ENCODE results near the gene CLDN24. TPM values are rescaled to one million over a fixed set of nuclear protein-coding genes. Genes with fewer than 3 reads are reported as not detected.

The CLDN24 gene
- total and polyA plus RNA-seq, 4 donors: 0.08 TPM; not detected in 3

- WGBS, 2 donors: 95 to 96% methylated on average over 15 of the region's 15 CpGs
- no peak for DNase-seq
- no peak for TF ChIP-seq CTCF (IDR thresholded peaks at IDR 0.05; ENCODE audit: control extremely low read depth, extremely low read depth)
- no peak for ATAC-seq (ENCODE audit: insufficient read depth, low FRiP score)
- H3K4me3 ChIP-seq: no peak overlapping the region
- H3K9ac ChIP-seq (ENCODE audit: insufficient read depth in 1 of 2, low read length in 2 of 2): no peak overlapping the region
- no peak overlapping the region for H3K27ac ChIP-seq (ENCODE audit: low read depth in 1 of 2, low read length in 1 of 2)
- H3K4me1 ChIP-seq (ENCODE audit: control insufficient read depth in 5 of 5, insufficient read depth in 5 of 5, low read length in 5 of 5): no peaks in the 10 kb centered on the region
- H3K27me3 ChIP-seq (ENCODE audit: control insufficient read depth in 3 of 3, insufficient read depth in 3 of 3, low read length in 2 of 3): no peaks in the 10 kb centered on the region
- H3K36me3 ChIP-seq (ENCODE audit: control insufficient read depth in 4 of 4, insufficient read depth in 4 of 4, low read length in 4 of 4): peaks cover 9 to 27% (median 18%) of the 10 kb centered on the region in 4 donors
- H3K9me3 ChIP-seq (ENCODE audit: control insufficient read depth in 4 of 4, insufficient read depth in 3 of 4, low read length in 3 of 4): no peaks in the 10 kb centered on the region
Observed at GRCh38 chr4:183314336-183314735, 7.9 kb downstream of the CLDN24 start.

GRCh38 chr4:183312841-183313240 lies 9.4 kb downstream of the CLDN24 start:
- no peak for DNase-seq
- Histone ChIP-seq H3K4me3 (no peak overlapping the region), H3K4me1 (ENCODE audit: control insufficient read depth in 5 of 5, insufficient read depth in 5 of 5, low read length in 5 of 5) (no peaks in the 10 kb centered on the region), H3K9ac (ENCODE audit: insufficient read depth in 1 of 2, low read length in 2 of 2) (no peak overlapping the region), H3K27me3 (ENCODE audit: control insufficient read depth in 3 of 3, insufficient read depth in 3 of 3, low read length in 2 of 3) (no peaks in the 10 kb centered on the region), H3K27ac (ENCODE audit: low read depth in 1 of 2, low read length in 1 of 2) (no peak overlapping the region), H3K36me3 (ENCODE audit: control insufficient read depth in 4 of 4, insufficient read depth in 4 of 4, low read length in 4 of 4) (peaks cover 9 to 24% (median 18%) of the 10 kb centered on the region in 4 donors), H3K9me3 (ENCODE audit: control insufficient read depth in 4 of 4, insufficient read depth in 3 of 4, low read length in 3 of 4) (no peaks in the 10 kb centered on the region)
- 85 to 92% methylated on average over 5 of the region's 5 CpGs for WGBS, 2 donors
- no peak for TF ChIP-seq CTCF (IDR thresholded peaks at IDR 0.05; ENCODE audit: control extremely low read depth, extremely low read depth)
- ATAC-seq (ENCODE audit: insufficient read depth, low FRiP score): no peak

GRCh38 chr4:183306811-183307210 lies 15.4 kb downstream of the CLDN24 start:
- ATAC-seq (ENCODE audit: insufficient read depth, low FRiP score) (no peak), DNase-seq (no peak)
- Histone ChIP-seq H3K9ac (ENCODE audit: insufficient read depth in 1 of 2, low read length in 2 of 2) (no peak overlapping the region), H3K9me3 (ENCODE audit: control insufficient read depth in 4 of 4, insufficient read depth in 3 of 4, low read length in 3 of 4) (no peaks in the 10 kb centered on the region), H3K4me3 (no peak overlapping the region), H3K27me3 (ENCODE audit: control insufficient read depth in 3 of 3, insufficient read depth in 3 of 3, low read length in 2 of 3) (no peaks in the 10 kb centered on the region), H3K36me3 (ENCODE audit: control insufficient read depth in 4 of 4, insufficient read depth in 4 of 4, low read length in 4 of 4) (peaks cover 0 to 14% (median 3%) of the 10 kb centered on the region in 4 donors), H3K4me1 (ENCODE audit: control insufficient read depth in 5 of 5, insufficient read depth in 5 of 5, low read length in 5 of 5) (no peaks in the 10 kb centered on the region), H3K27ac (ENCODE audit: low read depth in 1 of 2, low read length in 1 of 2) (no peak overlapping the region)
- TF ChIP-seq CTCF (IDR thresholded peaks at IDR 0.05; ENCODE audit: control extremely low read depth, extremely low read depth): no peak
- 87 to 96% methylated on average over 3 of the region's 3 CpGs for WGBS, 2 donors

- Histone ChIP-seq H3K4me1 (ENCODE audit: control insufficient read depth in 5 of 5, insufficient read depth in 5 of 5, low read length in 5 of 5) (peaks cover 0 to 8% (median under 1%) of the 10 kb centered on the region in 5 donors), H3K36me3 (ENCODE audit: control insufficient read depth in 4 of 4, insufficient read depth in 4 of 4, low read length in 4 of 4) (peaks cover 0 to 15% (median 3%) of the 10 kb centered on the region in 4 donors), H3K27ac (ENCODE audit: low read depth in 1 of 2, low read length in 1 of 2) (no peak overlapping the region), H3K4me3 (no peak overlapping the region), H3K9me3 (ENCODE audit: control insufficient read depth in 4 of 4, insufficient read depth in 3 of 4, low read length in 3 of 4) (no peaks in the 10 kb centered on the region), H3K9ac (ENCODE audit: insufficient read depth in 1 of 2, low read length in 2 of 2) (no peak overlapping the region), H3K27me3 (ENCODE audit: control insufficient read depth in 3 of 3, insufficient read depth in 3 of 3, low read length in 2 of 3) (no peaks in the 10 kb centered on the region)
- ATAC-seq (ENCODE audit: insufficient read depth, low FRiP score) (no peak), DNase-seq (no peak)
- 91 to 92% methylated on average over 2 of the region's 2 CpGs for WGBS, 2 donors
- no peak for TF ChIP-seq CTCF (IDR thresholded peaks at IDR 0.05; ENCODE audit: control extremely low read depth, extremely low read depth)
Observed at GRCh38 chr4:183304538-183304937, 17.7 kb downstream of the CLDN24 start.

Data from lung (tissue), 12 donors.